Suprapubic skin (tissue), 4 donors: ENCODE results near the gene TFG.

Experiments used
- CTCF ChIP-seq, 2 donors: fragments of 200-600 bp in 1 of 2; fragments of 450-650 bp in 1 of 2; sonication (generic) in 1 of 2; IDR thresholded peaks; one replicate each; pipeline ENCODE4 v1.5.1; 2016 to 2019; ENCODE audit warnings: antibody characterized with exemption in 2 of 2, mild to moderate bottlenecking in 1 of 2, moderate library complexity in 1 of 2
- EP300 ChIP-seq: sonication (generic); formaldehyde crosslinking; IDR thresholded peaks from one replicate; pipeline ENCODE4 v1.6.1; 2017; ENCODE audit warnings: antibody characterized with exemption
- POLR2AphosphoS5 ChIP-seq, 3 donors: sonication (generic); formaldehyde crosslinking; IDR thresholded peaks; one replicate each; pipeline ENCODE4 v1.6.1; 2017; ENCODE audit warnings: antibody characterized with exemption in 3 of 3

- TF ChIP-seq EP300 (peak; percentile 8), POLR2AphosphoS5 (IDR thresholded peaks at IDR 0.05) (no peak), CTCF (IDR thresholded peaks at IDR 0.05) (no peak)
Measured at GRCh38 chr3:100708644-100708988, 678 bp upstream of the TFG start.
